ENCODE measurements around the gene NEMF. TPM values are rescaled to one million over a fixed set of nuclear protein-coding genes. Genes with fewer than 3 reads are reported as not detected.

Gene NEMF
- total RNA-seq, 1 experiment from 2014 or later, result 50.1 TPM

GRCh38 chr14:49767571-49768300 lies 84.9 kb downstream of the NEMF start, which contains the start of gene KLHDC2:
Gene KLHDC2 (plus strand): TSS chr14:49768153. CDS start chr14:49768469, 316 bp downstream.
- ATAC-seq, result peak; percentile 88
- Mint-ChIP-seq H3K4me3 (peak within 1 kb of the TSS; percentile 98), H3K27me3 (ENCODE audit: low read depth) (no peaks in the 10 kb centered on the region), H3K9me3 (no peaks in the 10 kb centered on the region), H3K4me1 (peaks cover 24% of the 10 kb centered on the region), H3K27ac (peak within 1 kb of the TSS; percentile 100), H3K36me3 (no peaks in the 10 kb centered on the region)
- POLR2A ChIA-PET, result interaction anchor here (0.5 to 3.3 kb wide), 8 partner anchors 79 to 1116 kb away, joined by 3 to 25 read pairs (median 6); partner anchors contain the start of genes DNAAF2, LRR1, MGAT2 and NEMF
- CTCF ChIA-PET, result interaction anchor here (0.5 to 3.1 kb wide), 10 partner anchors 35 to 147 kb away, joined by 3 to 23 read pairs (median 4); partner anchors contain the start of genes MGAT2, NEMF, POLE2 and RPL36AL
- TF ChIP-seq FOXK1 (CRISPR knock-in tag; IDR thresholded peaks at IDR 0.05), result peak; percentile 100
- TF ChIP-seq ETV6 (CRISPR knock-in tag; IDR thresholded peaks at IDR 0.05), result 0 out of 2 replicates have a peak, but pooled peaks have one; percentile 34
- TF ChIP-seq FOXP1 (CRISPR knock-in tag; IDR thresholded peaks at IDR 0.05; ENCODE audit: borderline replicate concordance), result peak; percentile 14; the same call in 1 of the 2 replicates
- peak; percentile 36; the same call in 1 of the 2 replicates for TF ChIP-seq GABPB1 (CRISPR knock-in tag; IDR thresholded peaks at IDR 0.05)
- TF ChIP-seq USF1 (CRISPR knock-in tag; IDR thresholded peaks at IDR 0.05), result peak; percentile 39; the same call in 1 of the 2 replicates
- TF ChIP-seq ZNF396 (CRISPR knock-in tag; IDR thresholded peaks at IDR 0.05; ENCODE audit: borderline replicate concordance), result no peak
- TF ChIP-seq KAT7 (CRISPR knock-in tag; IDR thresholded peaks at IDR 0.05; ENCODE audit: borderline replicate concordance), result no peak
- peak; percentile 76 for TF ChIP-seq SP1 (CRISPR knock-in tag; conservative IDR thresholded peaks at IDR 0.05)
- no peak for TF ChIP-seq MLX (CRISPR knock-in tag; IDR thresholded peaks at IDR 0.05)
- TF ChIP-seq, protein P1, sequence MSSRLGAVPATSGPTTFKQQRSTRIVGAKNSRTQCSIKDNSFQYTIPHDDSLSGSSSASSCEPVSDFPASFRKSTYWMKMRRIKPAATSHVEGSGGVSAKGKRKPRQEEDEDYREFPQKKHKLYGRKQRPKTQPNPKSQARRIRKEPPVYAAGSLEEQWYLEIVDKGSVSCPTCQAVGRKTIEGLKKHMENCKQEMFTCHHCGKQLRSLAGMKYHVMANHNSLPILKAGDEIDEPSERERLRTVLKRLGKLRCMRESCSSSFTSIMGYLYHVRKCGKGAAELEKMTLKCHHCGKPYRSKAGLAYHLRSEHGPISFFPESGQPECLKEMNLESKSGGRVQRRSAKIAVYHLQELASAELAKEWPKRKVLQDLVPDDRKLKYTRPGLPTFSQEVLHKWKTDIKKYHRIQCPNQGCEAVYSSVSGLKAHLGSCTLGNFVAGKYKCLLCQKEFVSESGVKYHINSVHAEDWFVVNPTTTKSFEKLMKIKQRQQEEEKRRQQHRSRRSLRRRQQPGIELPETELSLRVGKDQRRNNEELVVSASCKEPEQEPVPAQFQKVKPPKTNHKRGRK (CRISPR knock-in tag; IDR thresholded peaks at IDR 0.05; ENCODE audit: borderline replicate concordance), result no peak
- peak; percentile 5; the same call in 1 of the 2 replicates for TF ChIP-seq USF2 (CRISPR knock-in tag; IDR thresholded peaks at IDR 0.05)
- TF ChIP-seq, protein P2, sequence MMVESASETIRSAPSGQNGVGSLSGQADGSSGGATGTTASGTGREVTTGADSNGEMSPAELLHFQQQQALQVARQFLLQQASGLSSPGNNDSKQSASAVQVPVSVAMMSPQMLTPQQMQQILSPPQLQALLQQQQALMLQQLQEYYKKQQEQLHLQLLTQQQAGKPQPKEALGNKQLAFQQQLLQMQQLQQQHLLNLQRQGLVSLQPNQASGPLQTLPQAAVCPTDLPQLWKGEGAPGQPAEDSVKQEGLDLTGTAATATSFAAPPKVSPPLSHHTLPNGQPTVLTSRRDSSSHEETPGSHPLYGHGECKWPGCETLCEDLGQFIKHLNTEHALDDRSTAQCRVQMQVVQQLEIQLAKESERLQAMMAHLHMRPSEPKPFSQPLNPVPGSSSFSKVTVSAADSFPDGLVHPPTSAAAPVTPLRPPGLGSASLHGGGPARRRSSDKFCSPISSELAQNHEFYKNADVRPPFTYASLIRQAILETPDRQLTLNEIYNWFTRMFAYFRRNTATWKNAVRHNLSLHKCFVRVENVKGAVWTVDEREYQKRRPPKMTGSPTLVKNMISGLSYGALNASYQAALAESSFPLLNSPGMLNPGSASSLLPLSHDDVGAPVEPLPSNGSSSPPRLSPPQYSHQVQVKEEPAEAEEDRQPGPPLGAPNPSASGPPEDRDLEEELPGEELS (CRISPR knock-in tag; IDR thresholded peaks at IDR 0.05), result peak; percentile 89; the same call in 1 of the 2 replicates
- TF ChIP-seq HMGXB4 (CRISPR knock-in tag; IDR thresholded peaks at IDR 0.05), result peak; percentile 37; the same call in 1 of the 2 replicates
- peak; percentile 63 for TF ChIP-seq CREM (CRISPR knock-in tag; IDR thresholded peaks at IDR 0.05)
- TF ChIP-seq PRDM15 (CRISPR knock-in tag; IDR thresholded peaks at IDR 0.05), result no peak
- peak; percentile 87 for DNase-seq (ENCODE audit: low spot score)
